Smooth muscle cell of the brain vasculature (primary cell): ENCODE data around the gene LRMDA.

Experiments
- DNase-seq: peaks from one replicate; pipeline ENCODE4 v3.0.0-alpha.2; 2012; ENCODE audit warnings: low read depth, low spot score

The LRMDA gene

GRCh38 chr10:75987616-75988015 is 556.2 kb downstream of the LRMDA start:
- no peak for DNase-seq

GRCh38 chr10:75994357-75995040 is 563.1 kb downstream of the LRMDA start:
- no peak for DNase-seq

- no peak for DNase-seq
Measured at GRCh38 chr10:75995041-75995430, 563.6 kb downstream of the LRMDA start.

GRCh38 chr10:75995720-75996119 is 564.3 kb downstream of the LRMDA start:
- DNase-seq = no peak

GRCh38 chr10:75999001-75999400 is 567.6 kb downstream of the LRMDA start:
- DNase-seq = no peak

GRCh38 chr10:75999515-76000209 is 568.2 kb downstream of the LRMDA start:
- DNase-seq = no peak

GRCh38 chr10:76000550-76000949 is 569.1 kb downstream of the LRMDA start:
- no peak for DNase-seq

- peak; percentile 37 for DNase-seq
Measured at GRCh38 chr10:76001019-76001418, 569.6 kb downstream of the LRMDA start.

GRCh38 chr10:76001461-76001860 is 570.0 kb downstream of the LRMDA start:
- no peak for DNase-seq

- DNase-seq = no peak
Measured at GRCh38 chr10:76002262-76002854, 570.9 kb downstream of the LRMDA start.

- no peak for DNase-seq
Measured at GRCh38 chr10:76007667-76008181, 576.3 kb downstream of the LRMDA start.

- DNase-seq = no peak
Measured at GRCh38 chr10:76009531-76009930, 578.1 kb downstream of the LRMDA start.

- DNase-seq = peak; percentile 41
Measured at GRCh38 chr10:76010703-76011102, 579.3 kb downstream of the LRMDA start.

- DNase-seq = no peak
Measured at GRCh38 chr10:76012716-76013327, 581.4 kb downstream of the LRMDA start.

GRCh38 chr10:76015245-76015644 is 583.8 kb downstream of the LRMDA start:
- DNase-seq = no peak

- DNase-seq = no peak
Measured at GRCh38 chr10:76017026-76017732, 585.8 kb downstream of the LRMDA start.

- no peak for DNase-seq
Measured at GRCh38 chr10:76017733-76018433, 586.5 kb downstream of the LRMDA start.

- no peak for DNase-seq
Measured at GRCh38 chr10:76020630-76021029, 589.2 kb downstream of the LRMDA start.

- no peak for DNase-seq
Measured at GRCh38 chr10:76021398-76021797, 590.0 kb downstream of the LRMDA start.

- DNase-seq = no peak
Measured at GRCh38 chr10:76022366-76022765, 590.9 kb downstream of the LRMDA start.

GRCh38 chr10:76023007-76023406 is 591.6 kb downstream of the LRMDA start:
- DNase-seq = no peak
